ENCODE measurements around the gene NOVA2. TPM values are rescaled to one million over a fixed set of nuclear protein-coding genes. Genes with fewer than 3 reads are reported as not detected.

Gene NOVA2
- total RNA-seq, 4 donors from 2014 or later, result 0.74 to 10.9 (median 3.8) TPM

DNA sequence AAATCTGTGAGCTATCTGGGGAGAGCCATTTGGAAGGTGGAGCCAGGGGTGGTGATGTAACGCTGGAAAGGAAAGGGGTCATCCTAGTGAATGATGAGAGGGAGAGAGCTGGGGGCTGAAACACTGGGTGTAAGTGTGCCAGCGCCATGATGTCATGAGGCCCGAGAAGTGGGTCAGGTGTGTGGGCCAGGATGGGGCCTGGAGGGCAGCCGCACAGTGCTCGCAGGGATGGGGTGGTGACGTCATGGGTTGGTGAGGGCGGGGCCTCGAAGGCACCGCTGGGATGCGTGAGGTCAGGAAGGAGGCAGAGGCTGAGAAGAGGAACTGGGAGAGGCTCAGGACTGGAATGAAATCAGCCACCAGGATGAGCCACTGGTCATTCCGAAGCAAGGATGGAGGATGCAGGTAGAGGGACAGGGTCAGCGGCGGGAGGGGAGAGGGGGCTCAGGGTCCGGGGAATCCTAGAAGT lies 26.0 kb upstream of the NOVA2 start:
- DNase-seq (ENCODE audit: low spot score), result no peak

DNA sequence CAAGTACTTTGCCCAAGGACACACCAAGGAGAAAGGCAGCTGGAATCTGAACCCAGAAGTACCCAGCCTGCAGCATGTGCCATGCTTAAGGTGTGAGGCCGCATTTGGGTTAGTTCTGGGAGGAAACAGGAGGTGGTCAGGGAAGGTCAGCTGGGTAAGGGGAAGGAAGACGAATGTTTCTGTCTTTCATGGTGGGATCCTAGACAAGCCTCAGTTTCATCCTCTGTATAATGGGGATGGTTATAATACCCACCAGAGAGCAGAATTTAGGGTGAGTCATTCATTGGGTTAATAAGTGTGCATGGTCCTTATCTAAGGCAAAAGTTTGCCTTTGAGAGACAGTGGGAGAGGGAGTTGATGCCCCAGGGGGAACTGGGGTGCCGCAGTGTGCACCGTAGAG lies 25.2 kb upstream of the NOVA2 start:
- TF ChIP-seq, protein P1, sequence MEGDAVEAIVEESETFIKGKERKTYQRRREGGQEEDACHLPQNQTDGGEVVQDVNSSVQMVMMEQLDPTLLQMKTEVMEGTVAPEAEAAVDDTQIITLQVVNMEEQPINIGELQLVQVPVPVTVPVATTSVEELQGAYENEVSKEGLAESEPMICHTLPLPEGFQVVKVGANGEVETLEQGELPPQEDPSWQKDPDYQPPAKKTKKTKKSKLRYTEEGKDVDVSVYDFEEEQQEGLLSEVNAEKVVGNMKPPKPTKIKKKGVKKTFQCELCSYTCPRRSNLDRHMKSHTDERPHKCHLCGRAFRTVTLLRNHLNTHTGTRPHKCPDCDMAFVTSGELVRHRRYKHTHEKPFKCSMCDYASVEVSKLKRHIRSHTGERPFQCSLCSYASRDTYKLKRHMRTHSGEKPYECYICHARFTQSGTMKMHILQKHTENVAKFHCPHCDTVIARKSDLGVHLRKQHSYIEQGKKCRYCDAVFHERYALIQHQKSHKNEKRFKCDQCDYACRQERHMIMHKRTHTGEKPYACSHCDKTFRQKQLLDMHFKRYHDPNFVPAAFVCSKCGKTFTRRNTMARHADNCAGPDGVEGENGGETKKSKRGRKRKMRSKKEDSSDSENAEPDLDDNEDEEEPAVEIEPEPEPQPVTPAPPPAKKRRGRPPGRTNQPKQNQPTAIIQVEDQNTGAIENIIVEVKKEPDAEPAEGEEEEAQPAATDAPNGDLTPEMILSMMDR (IDR thresholded peaks at IDR 0.05), result no peak
- ATAC-seq (ENCODE audit: low FRiP score), result no peak
- DNase-seq (ENCODE audit: low spot score), result no peak

More for the DNA sequence above, 26.0 kb upstream of the NOVA2 start:
- TF ChIP-seq, protein P1 (IDR thresholded peaks at IDR 0.05), result no peak
- peak; percentile 14 for ATAC-seq (ENCODE audit: low FRiP score)

DNA sequence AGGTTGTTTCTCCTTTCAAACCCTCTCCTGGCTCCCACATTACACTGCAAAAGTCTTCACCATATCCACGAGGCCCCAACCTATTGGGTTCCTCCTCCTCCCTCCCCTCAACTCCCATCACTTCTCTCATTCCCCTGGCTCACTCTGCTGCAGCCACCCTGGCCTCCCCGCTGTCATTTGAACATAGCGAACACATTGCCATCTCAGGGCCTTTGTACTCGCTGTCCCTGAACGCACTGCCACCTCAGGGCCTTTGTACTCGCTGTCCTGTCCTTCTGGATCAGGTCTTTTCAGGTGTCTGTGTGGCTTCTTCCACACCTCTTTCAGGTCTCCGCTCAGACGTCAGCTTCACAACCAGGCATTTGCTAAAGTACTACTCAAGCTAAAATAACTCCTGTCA lies 23.3 kb upstream of the NOVA2 start:
- TF ChIP-seq, protein P1 (IDR thresholded peaks at IDR 0.05), result no peak
- DNase-seq (ENCODE audit: low spot score), result no peak
- ATAC-seq (ENCODE audit: low FRiP score), result no peak

DNA sequence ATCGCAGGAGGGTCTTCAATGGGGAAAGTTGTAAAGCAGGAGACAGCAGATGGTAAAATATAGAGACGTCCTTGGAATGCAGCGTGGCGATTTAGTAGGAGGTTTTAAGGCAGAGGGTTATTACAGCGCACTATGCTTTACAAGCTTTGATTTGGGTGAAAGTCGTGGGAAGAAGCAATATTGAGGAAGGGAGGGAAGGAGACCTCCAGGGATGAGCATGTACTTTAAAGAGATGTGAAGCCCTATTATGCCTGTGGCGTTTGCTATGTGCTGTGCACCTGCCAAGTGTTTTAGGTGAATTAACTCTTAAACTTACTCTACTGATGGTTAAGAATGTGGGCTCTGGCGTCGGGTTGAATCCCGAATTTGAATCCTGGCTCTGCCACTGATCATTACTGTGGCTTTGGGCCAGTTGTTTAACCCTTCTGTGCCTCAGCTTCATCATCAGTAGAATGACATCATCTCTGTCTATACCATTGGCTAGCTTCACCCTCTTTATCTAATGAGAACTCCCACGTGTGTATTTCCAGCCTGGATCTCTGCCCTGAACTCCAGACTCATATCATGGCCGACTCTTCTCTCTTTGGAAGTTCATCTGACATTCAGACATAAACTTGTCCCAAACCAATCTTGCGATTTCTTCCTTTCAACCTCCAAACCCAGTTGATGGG lies 22.2 kb upstream of the NOVA2 start:
- DNase-seq (ENCODE audit: low spot score), result no peak
- TF ChIP-seq, protein P1 (IDR thresholded peaks at IDR 0.05), result no peak
- ATAC-seq (ENCODE audit: low FRiP score), result no peak

DNA sequence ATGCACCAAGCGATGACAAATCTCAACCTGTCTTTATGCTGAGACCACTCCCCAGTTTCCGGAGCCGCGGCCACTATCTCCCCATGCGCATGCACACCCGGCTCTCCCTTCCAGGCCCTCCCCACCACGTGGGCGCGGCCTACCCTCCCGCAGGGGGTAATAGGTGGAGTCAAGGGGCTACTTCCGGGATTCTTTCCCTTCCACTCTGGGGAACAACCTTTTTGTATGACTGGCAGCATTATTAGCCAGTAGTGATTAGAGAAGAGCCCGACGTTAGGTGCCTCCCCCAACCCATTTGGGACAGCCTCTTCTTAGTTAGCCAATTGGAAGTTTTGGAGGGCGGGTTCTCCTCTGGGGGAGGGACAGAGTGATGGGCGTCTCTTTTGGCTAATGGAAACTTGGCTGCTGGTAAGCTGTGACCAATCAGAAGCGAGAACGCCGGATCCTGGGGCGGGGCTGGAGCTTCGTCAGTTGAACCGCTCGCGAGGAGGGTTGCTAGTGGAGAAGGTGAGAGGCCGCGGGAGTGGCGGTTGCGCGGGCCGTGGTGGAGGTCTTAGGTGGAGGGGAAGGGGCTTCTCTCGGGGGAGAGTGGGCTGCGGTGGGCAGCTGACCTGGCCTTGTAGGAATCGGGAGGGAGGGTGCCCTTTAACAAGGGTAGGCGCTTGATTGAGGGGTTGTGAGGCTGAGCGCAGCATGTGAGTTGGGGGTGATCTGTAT lies 21.5 kb upstream of the NOVA2 start, which contains the start of gene CCDC61:
TSS of gene CCDC61 (plus strand) at position 470 of the 717 bp plus-strand sequence. CDS start 7,552 bp downstream, outside the sequence.
- ATAC-seq (ENCODE audit: low FRiP score) (peak; percentile 99), DNase-seq (ENCODE audit: low spot score) (peak; percentile 84)
- TF ChIP-seq, protein P1 (IDR thresholded peaks at IDR 0.05), result no peak

DNA sequence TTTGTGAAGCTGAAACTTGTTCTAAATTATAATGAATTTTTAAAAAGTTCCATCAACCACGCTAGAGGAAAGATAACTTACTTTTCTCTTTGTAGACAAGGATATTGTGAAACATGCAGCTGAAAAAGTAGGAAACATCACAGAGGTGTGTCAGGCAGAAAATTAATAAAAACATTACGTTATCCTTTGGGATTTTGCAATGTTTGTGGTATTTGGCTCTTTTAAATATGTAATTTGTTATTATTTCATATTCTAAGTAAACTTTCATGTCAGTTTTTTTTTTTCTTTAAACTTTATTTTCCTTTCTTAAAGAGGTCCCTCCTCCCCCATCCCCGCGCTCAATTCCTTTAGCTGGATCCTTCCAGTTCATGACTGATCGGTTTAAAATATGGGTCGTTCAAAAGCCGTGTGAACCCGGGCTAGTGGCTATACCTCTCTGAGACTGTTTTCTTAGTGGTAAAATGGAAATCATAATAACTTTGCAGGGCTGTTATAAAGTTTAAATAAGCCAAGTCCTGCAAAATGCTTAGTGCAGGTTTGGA lies 20.9 kb upstream of the NOVA2 start:
- ATAC-seq (ENCODE audit: low FRiP score), result peak; percentile 2
- DNase-seq (ENCODE audit: low spot score), result no peak
- TF ChIP-seq, protein P1 (IDR thresholded peaks at IDR 0.05), result no peak
